Neuronal stem cell (in vitro differentiated cells): ENCODE measurements around the gene MAGEA4.

ENCODE experiments used
- DNase-seq: peaks from one replicate; pipeline ENCODE4 v3.0.0-alpha.2; 2013; ENCODE audit warnings: low spot score
- H2AFZ ChIP-seq: one replicate; pipeline ENCODE4 v1.6.1; 2013; ENCODE audit warnings: mild to moderate bottlenecking, low read length, inconsistent platforms
- H2AK5ac ChIP-seq: 2 replicates; pipeline ENCODE4 v1.6.1; 2013; ENCODE audit warnings: low read depth, mild to moderate bottlenecking, inconsistent platforms, low read length, moderate library complexity, mixed read lengths
- H2BK120ac ChIP-seq: 2 replicates; pipeline ENCODE4 v1.6.1; 2013; ENCODE audit warnings: low read depth, mild to moderate bottlenecking, inconsistent platforms, low read length, moderate library complexity, mixed read lengths
- H2BK12ac ChIP-seq: one replicate; pipeline ENCODE4 v1.6.1; 2013; ENCODE audit warnings: low read length, inconsistent platforms
- H2BK15ac ChIP-seq: 2 replicates; pipeline ENCODE4 v1.6.1; 2013; ENCODE audit warnings: mild to moderate bottlenecking, low read length, inconsistent platforms, mixed read lengths
- H2BK5ac ChIP-seq: one replicate; pipeline ENCODE4 v1.6.1; 2013; ENCODE audit warnings: inconsistent platforms, mild to moderate bottlenecking, low read length, moderate library complexity
- H3K14ac ChIP-seq: one replicate; pipeline ENCODE4 v1.6.1; 2013; ENCODE audit warnings: low read length, inconsistent platforms
- H3K18ac ChIP-seq: 2 replicates; pipeline ENCODE4 v1.6.1; 2013; ENCODE audit warnings: low read length, inconsistent platforms
- H3K23ac ChIP-seq: 2 replicates; pipeline ENCODE4 v1.6.1; 2013; ENCODE audit warnings: low read depth, mild to moderate bottlenecking, mixed read lengths, low read length, inconsistent platforms; ENCODE audit not compliant: poor library complexity
- H3K27ac ChIP-seq: replicated peaks from 3 replicates; pipeline ENCODE4 v1.5.1; 2013; ENCODE audit warnings: low read length, inconsistent platforms
- H3K27me3 ChIP-seq, 3 experiments: 2 replicates each; pipeline ENCODE4 v1.6.1; 2013; ENCODE audit warnings: low read length in 3 of 3, mild to moderate bottlenecking in 2 of 3, inconsistent platforms in 1 of 3, low read depth in 1 of 3, mixed read lengths in 1 of 3, moderate library complexity in 1 of 3; ENCODE audit not compliant: control insufficient read depth in 3 of 3, insufficient read depth in 3 of 3
- H3K36me3 ChIP-seq, 2 donors: replicated peaks in 1 of 2; 2 replicates each; pipeline ENCODE4 v1.6.1; 2013; ENCODE audit warnings: low read length in 2 of 2; ENCODE audit not compliant: control insufficient read depth in 2 of 2, insufficient read depth in 2 of 2
- H3K4ac ChIP-seq: 2 replicates; pipeline ENCODE4 v1.6.1; 2013; ENCODE audit warnings: inconsistent platforms, mild to moderate bottlenecking, low read length, moderate library complexity
- H3K4me1 ChIP-seq, 2 donors: 1 replicate in 1 of 2; 2 replicates in 1 of 2; pipeline ENCODE4 v1.6.1; 2013; ENCODE audit warnings: low read length in 2 of 2, low read depth in 1 of 2; ENCODE audit not compliant: control insufficient read depth in 2 of 2, insufficient read depth in 1 of 2
- H3K4me2 ChIP-seq: one replicate; pipeline ENCODE4 v1.6.1; 2013; ENCODE audit warnings: mild to moderate bottlenecking, low read length, inconsistent platforms; ENCODE audit not compliant: insufficient read depth, poor library complexity, severe bottlenecking
- H3K4me3 ChIP-seq, 2 donors: 2 replicates each; pipeline ENCODE4 v1.5.1; 2013; ENCODE audit warnings: low read length in 2 of 2, mild to moderate bottlenecking in 2 of 2, inconsistent platforms in 1 of 2, moderate library complexity in 1 of 2
- H3K79me1 ChIP-seq: one replicate; pipeline ENCODE4 v1.6.1; 2013; ENCODE audit warnings: low read depth, mild to moderate bottlenecking, inconsistent platforms, low read length, moderate library complexity
- H3K9ac ChIP-seq: one replicate; pipeline ENCODE4 v1.6.1; 2013; ENCODE audit warnings: mild to moderate bottlenecking, low read depth, low read length, inconsistent platforms; ENCODE audit not compliant: poor library complexity
- H3K9me3 ChIP-seq, 2 donors: replicated peaks in 1 of 2; 2 replicates each; pipeline versions ENCODE3 to v1.6.1; 2013; ENCODE audit warnings: low read length in 2 of 2, mild to moderate bottlenecking in 2 of 2, inconsistent platforms in 1 of 2, low read depth in 1 of 2, mixed read lengths in 1 of 2, moderate library complexity in 1 of 2; ENCODE audit not compliant: control insufficient read depth in 2 of 2, insufficient read depth in 1 of 2
- H4K8ac ChIP-seq: one replicate; pipeline ENCODE4 v1.6.1; 2013; ENCODE audit warnings: low read depth, mild to moderate bottlenecking, inconsistent platforms, low read length, moderate library complexity
- H4K91ac ChIP-seq: one replicate; pipeline ENCODE4 v1.6.1; 2013; ENCODE audit warnings: low read length, low read depth, mild to moderate bottlenecking, inconsistent platforms; ENCODE audit not compliant: poor library complexity
- WGBS, 2 donors: extraction: QIAGEN DNeasy Blood & Tissue Kit; methylation state at CpG; one replicate each; pipeline ENCODE4 v1.1.7; 2013; ENCODE audit warnings: missing lambda C conversion rate in 2 of 2, mixed read lengths in 1 of 2; ENCODE audit not compliant: insufficient read length in 2 of 2, insufficient replicate concordance in 1 of 2; ENCODE audit errors: extremely low coverage in 2 of 2; 5-methylcytosine and 5-hydroxymethylcytosine counted together

The MAGEA4 gene

GRCh38 chrX:151921866-151922265, 9.2 kb downstream of the MAGEA4 start:
- H3K23ac ChIP-seq, result no peak overlapping the region
- H3K14ac ChIP-seq, result no peak overlapping the region
- H2BK12ac ChIP-seq, result no peak overlapping the region
- H3K27ac ChIP-seq, result no peak overlapping the region
- WGBS, 2 donors, result no CpG with 5 or more reads among the region's 5 CpGs
- DNase-seq, result no peak
- no peak overlapping the region for H2AK5ac ChIP-seq
- H3K27me3 ChIP-seq, result no peaks in the 10 kb centered on the region
- no peaks in the 10 kb centered on the region for H3K79me1 ChIP-seq
- H3K36me3 ChIP-seq, result no peaks in the 10 kb centered on the region
- no peak overlapping the region for H3K18ac ChIP-seq
- no peak overlapping the region for H4K91ac ChIP-seq
- no peak overlapping the region for H3K4me3 ChIP-seq
- H2BK15ac ChIP-seq, result no peak overlapping the region
- no peaks in the 10 kb centered on the region for H3K4me1 ChIP-seq
- no peak overlapping the region for H3K4me2 ChIP-seq
- H2BK120ac ChIP-seq, result no peak overlapping the region
- no peak overlapping the region for H2AFZ ChIP-seq
- no peak overlapping the region for H3K4ac ChIP-seq
- H3K9me3 ChIP-seq, result no peaks in the 10 kb centered on the region
- H4K8ac ChIP-seq, result no peak overlapping the region
- no peak overlapping the region for H3K9ac ChIP-seq
- H2BK5ac ChIP-seq, result no peak overlapping the region

DNA sequence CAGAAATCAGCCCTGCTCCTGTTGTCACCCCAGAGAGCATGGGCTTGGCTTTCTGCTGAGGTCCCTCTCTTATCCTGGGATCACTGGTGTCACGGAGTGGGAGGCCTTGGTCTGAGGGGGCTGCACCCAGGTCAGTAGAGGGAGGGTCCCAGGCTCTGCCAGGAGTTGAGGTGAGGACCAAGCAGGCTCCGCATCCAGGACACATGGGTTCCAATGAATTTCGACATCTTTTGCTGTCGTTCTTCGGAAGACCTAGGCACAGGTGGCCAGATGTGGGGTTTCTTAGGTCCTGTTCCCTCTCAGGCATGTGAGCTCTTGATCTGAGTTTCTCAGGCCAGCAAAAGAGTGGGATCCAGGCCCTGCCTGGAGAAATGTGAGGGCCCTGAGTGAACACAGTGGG, 10.0 kb downstream of the MAGEA4 start:
- WGBS, 2 donors, result no CpG with 5 or more reads among the region's 5 CpGs
- Histone ChIP-seq H2BK15ac (no peak overlapping the region), H3K14ac (no peak overlapping the region), H3K79me1 (no peaks in the 10 kb centered on the region), H2BK5ac (no peak overlapping the region), H3K36me3 (no peaks in the 10 kb centered on the region), H3K9ac (no peak overlapping the region), H3K27ac (no peak overlapping the region), H3K4me1 (no peaks in the 10 kb centered on the region), H2BK12ac (no peak overlapping the region), H2BK120ac (no peak overlapping the region), H3K9me3 (no peaks in the 10 kb centered on the region), H3K27me3 (no peaks in the 10 kb centered on the region), H3K18ac (no peak overlapping the region), H2AFZ (no peak overlapping the region), H2AK5ac (no peak overlapping the region), H3K4ac (no peak overlapping the region), H4K8ac (no peak overlapping the region), H4K91ac (no peak overlapping the region), H3K23ac (no peak overlapping the region), H3K4me2 (no peak overlapping the region), H3K4me3 (no peak overlapping the region)
- DNase-seq, result no peak

DNA sequence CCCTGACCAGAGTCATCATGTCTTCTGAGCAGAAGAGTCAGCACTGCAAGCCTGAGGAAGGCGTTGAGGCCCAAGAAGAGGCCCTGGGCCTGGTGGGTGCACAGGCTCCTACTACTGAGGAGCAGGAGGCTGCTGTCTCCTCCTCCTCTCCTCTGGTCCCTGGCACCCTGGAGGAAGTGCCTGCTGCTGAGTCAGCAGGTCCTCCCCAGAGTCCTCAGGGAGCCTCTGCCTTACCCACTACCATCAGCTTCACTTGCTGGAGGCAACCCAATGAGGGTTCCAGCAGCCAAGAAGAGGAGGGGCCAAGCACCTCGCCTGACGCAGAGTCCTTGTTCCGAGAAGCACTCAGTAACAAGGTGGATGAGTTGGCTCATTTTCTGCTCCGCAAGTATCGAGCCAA, 11.0 kb downstream of the MAGEA4 start:
- Histone ChIP-seq H3K4ac (no peak overlapping the region), H2BK120ac (no peak overlapping the region), H3K9me3 (no peaks in the 10 kb centered on the region), H3K79me1 (no peaks in the 10 kb centered on the region), H4K8ac (no peak overlapping the region), H2AK5ac (no peak overlapping the region), H3K23ac (no peak overlapping the region), H4K91ac (no peak overlapping the region), H2BK5ac (no peak overlapping the region), H3K27ac (no peak overlapping the region), H2AFZ (no peak overlapping the region), H2BK12ac (no peak overlapping the region), H3K36me3 (no peaks in the 10 kb centered on the region), H2BK15ac (no peak overlapping the region), H3K4me1 (no peaks in the 10 kb centered on the region), H3K27me3 (no peaks in the 10 kb centered on the region), H3K4me3 (no peak overlapping the region), H3K18ac (no peak overlapping the region), H3K9ac (no peak overlapping the region), H3K14ac (no peak overlapping the region), H3K4me2 (no peak overlapping the region)
- DNase-seq, result no peak
- WGBS, 2 donors, result no CpG with 5 or more reads among the region's 6 CpGs

DNA sequence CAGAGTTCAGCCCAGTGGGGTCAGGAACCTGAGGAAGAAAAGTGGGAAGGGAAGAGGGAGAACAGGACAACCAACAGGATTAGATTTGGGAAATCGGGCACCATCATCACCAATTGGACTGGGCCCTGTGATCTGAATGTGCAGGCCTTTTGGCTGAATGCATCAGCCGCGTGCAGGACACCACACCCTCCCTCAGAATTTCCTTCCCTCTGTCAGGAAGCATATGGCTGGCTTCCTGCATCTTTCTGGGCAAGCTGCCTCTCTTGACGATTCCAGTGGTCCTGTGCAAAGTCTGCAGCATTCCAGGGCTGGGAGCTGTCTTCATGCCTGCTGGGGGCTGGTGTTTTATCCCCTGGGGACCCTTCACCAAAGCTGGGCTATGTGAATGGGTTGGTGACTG, 16.4 kb downstream of the MAGEA4 start:
- Histone ChIP-seq H4K91ac (no peak overlapping the region), H3K4me2 (no peak overlapping the region), H3K4ac (no peak overlapping the region), H3K36me3 (no peaks in the 10 kb centered on the region), H2BK5ac (no peak overlapping the region), H3K79me1 (no peaks in the 10 kb centered on the region), H2BK120ac (no peak overlapping the region), H3K14ac (no peak overlapping the region), H2AK5ac (no peak overlapping the region), H3K18ac (no peak overlapping the region), H3K23ac (no peak overlapping the region), H2BK12ac (no peak overlapping the region), H2AFZ (no peak overlapping the region), H2BK15ac (no peak overlapping the region), H3K27ac (no peak overlapping the region), H3K4me1 (no peaks in the 10 kb centered on the region), H3K27me3 (no peaks in the 10 kb centered on the region), H3K9ac (no peak overlapping the region), H4K8ac (no peak overlapping the region), H3K9me3 (no peaks in the 10 kb centered on the region), H3K4me3 (no peak overlapping the region)
- no CpG with 5 or more reads among the region's 4 CpGs for WGBS, 2 donors
- DNase-seq, result no peak
